Uterus (tissue), 2 donors: Measurements from ENCODE around the gene CATSPER3.

Experiments used
- CTCF ChIP-seq, 4 experiments: fragments of 200-600 bp in 2 of 4; fragments of 450-650 bp in 2 of 4; sonication (generic) in 2 of 4; IDR thresholded peaks; one replicate each; pipeline ENCODE4 v1.5.1; 2016 to 2019; ENCODE audit warnings: antibody characterized with exemption in 4 of 4, mild to moderate bottlenecking in 2 of 4, moderate library complexity in 1 of 4
- POLR2A ChIP-seq, 2 donors: fragments of 450-650 bp; IDR thresholded peaks; one replicate each; pipeline ENCODE4 v1.6.1; 2016; ENCODE audit warnings: antibody characterized with exemption in 2 of 2, mild to moderate bottlenecking in 1 of 2, moderate library complexity in 1 of 2

GRCh38 chr5:135048930-135049329, 81.2 kb downstream of the CATSPER3 start:
- no peak for TF ChIP-seq CTCF (IDR thresholded peaks at IDR 0.05)
- TF ChIP-seq POLR2A (IDR thresholded peaks at IDR 0.05), result no peak
